ENCODE results near the gene RALA.

RALA gene

GRCh38 chr7:39623047-39623731, at the start of gene RALA:
RALA (plus strand) TSS chr7:39623572; CDS start chr7:39686668, 63,096 bp downstream.
- DNase-seq (ENCODE audit: low spot score) = peak; percentile 91

- DNase-seq (ENCODE audit: low spot score) = no peak
These were observed 48.6 kb upstream of the RALA start for GRCh38 chr7:39574673-39575349.

GRCh38 chr7:39577229-39577874, 46.0 kb upstream of the RALA start:
- DNase-seq (ENCODE audit: low spot score) = no peak

GRCh38 chr7:39580149-39580874, 43.1 kb upstream of the RALA start:
- peak; percentile 81 for DNase-seq (ENCODE audit: low spot score)

- DNase-seq (ENCODE audit: low spot score) = no peak
These were observed 40.8 kb upstream of the RALA start for GRCh38 chr7:39582536-39582935.

- no peak for DNase-seq (ENCODE audit: low spot score)
These were observed 39.8 kb upstream of the RALA start for GRCh38 chr7:39583539-39583938.

GRCh38 chr7:39587393-39587792, 36.0 kb upstream of the RALA start:
- no peak for DNase-seq (ENCODE audit: low spot score)

GRCh38 chr7:39588416-39588815, 35.0 kb upstream of the RALA start:
- no peak for DNase-seq (ENCODE audit: low spot score)

GRCh38 chr7:39589323-39590111, 33.9 kb upstream of the RALA start:
- peak; percentile 36 for DNase-seq (ENCODE audit: low spot score)

GRCh38 chr7:39592586-39592985, 30.8 kb upstream of the RALA start:
- DNase-seq (ENCODE audit: low spot score) = peak; percentile 63

GRCh38 chr7:39594988-39595620, 28.3 kb upstream of the RALA start:
- DNase-seq (ENCODE audit: low spot score) = no peak

- no peak for DNase-seq (ENCODE audit: low spot score)
These were observed 21.0 kb upstream of the RALA start for GRCh38 chr7:39602351-39602750.

- no peak for DNase-seq (ENCODE audit: low spot score)
These were observed 19.4 kb upstream of the RALA start for GRCh38 chr7:39603924-39604323.

- DNase-seq (ENCODE audit: low spot score) = no peak
These were observed 18.3 kb upstream of the RALA start for GRCh38 chr7:39605087-39605486.

- no peak for DNase-seq (ENCODE audit: low spot score)
These were observed 17.0 kb upstream of the RALA start for GRCh38 chr7:39606352-39606751.

GRCh38 chr7:39606941-39607340, 16.4 kb upstream of the RALA start:
- DNase-seq (ENCODE audit: low spot score) = no peak

GRCh38 chr7:39607865-39608264, 15.5 kb upstream of the RALA start:
- no peak for DNase-seq (ENCODE audit: low spot score)

GRCh38 chr7:39608278-39608677, 15.1 kb upstream of the RALA start:
- DNase-seq (ENCODE audit: low spot score) = no peak

- peak; percentile 70 for DNase-seq (ENCODE audit: low spot score)
These were observed 14.0 kb upstream of the RALA start for GRCh38 chr7:39609113-39609934.

GRCh38 chr7:39609935-39610263, 13.5 kb upstream of the RALA start:
- no peak for DNase-seq (ENCODE audit: low spot score)

GRCh38 chr7:39613577-39613976, 9.8 kb upstream of the RALA start:
- DNase-seq (ENCODE audit: low spot score) = no peak
